Measurements from ENCODE around the gene UTP4.

DNA sequence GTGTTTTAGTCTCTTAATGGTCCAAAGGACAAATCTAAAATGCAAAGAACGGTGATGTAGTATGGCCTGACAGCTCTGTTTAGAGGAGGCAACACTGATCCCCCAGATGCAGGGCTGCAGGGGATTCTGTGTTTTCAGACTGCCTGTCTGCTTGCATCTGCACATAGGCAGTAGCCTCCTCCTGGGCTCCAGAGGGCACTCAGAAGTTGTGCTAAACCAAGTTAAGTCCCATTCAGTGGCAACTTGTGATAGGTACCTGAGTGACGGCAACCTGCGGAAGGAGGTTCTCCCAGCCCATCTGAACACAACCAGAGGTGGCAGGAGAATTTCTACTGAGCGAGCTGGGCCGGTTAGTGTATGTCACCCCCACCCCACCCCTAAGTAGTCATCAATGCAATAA lies 17.1 kb upstream of the UTP4 start:
- TF ChIP-seq POLR2A (IDR thresholded peaks at IDR 0.05; ENCODE audit: low read depth, low read length) (no peak), POLR2AphosphoS5 (IDR thresholded peaks at IDR 0.05; ENCODE audit: low read depth, low read length) (no peak), TAF1 (IDR thresholded peaks at IDR 0.05; ENCODE audit: borderline replicate concordance, low read depth, low read length) (no peak)
